ENCODE results near the gene AIDA. TPM values are rescaled to one million over a fixed set of nuclear protein-coding genes. Genes with fewer than 3 reads are reported as not detected.
"Not testable (repeated sequence)": the region's sequence is repeated elsewhere in the genome, so short reads cannot be mapped to it uniquely, and the experiment has no call there.

Gene AIDA
- total and polyA plus RNA-seq, 2 donors (not counting 1 experiment from before 2014, with no cell fraction given) = 67.9 to 153 TPM

GRCh38 chr1:222750651-222751050 is 38.4 kb upstream of the AIDA start:
- TF ChIP-seq EZH2 (IDR thresholded peaks at IDR 0.05; ENCODE audit: low read length, missing control alignments) = no peak
- TF ChIP-seq, protein P1, sequence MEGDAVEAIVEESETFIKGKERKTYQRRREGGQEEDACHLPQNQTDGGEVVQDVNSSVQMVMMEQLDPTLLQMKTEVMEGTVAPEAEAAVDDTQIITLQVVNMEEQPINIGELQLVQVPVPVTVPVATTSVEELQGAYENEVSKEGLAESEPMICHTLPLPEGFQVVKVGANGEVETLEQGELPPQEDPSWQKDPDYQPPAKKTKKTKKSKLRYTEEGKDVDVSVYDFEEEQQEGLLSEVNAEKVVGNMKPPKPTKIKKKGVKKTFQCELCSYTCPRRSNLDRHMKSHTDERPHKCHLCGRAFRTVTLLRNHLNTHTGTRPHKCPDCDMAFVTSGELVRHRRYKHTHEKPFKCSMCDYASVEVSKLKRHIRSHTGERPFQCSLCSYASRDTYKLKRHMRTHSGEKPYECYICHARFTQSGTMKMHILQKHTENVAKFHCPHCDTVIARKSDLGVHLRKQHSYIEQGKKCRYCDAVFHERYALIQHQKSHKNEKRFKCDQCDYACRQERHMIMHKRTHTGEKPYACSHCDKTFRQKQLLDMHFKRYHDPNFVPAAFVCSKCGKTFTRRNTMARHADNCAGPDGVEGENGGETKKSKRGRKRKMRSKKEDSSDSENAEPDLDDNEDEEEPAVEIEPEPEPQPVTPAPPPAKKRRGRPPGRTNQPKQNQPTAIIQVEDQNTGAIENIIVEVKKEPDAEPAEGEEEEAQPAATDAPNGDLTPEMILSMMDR (conservative IDR thresholded peaks at IDR 0.05 in 1 of 2, IDR thresholded peaks at IDR 0.05 in 1 of 2; ENCODE audit: low read depth in 1 of 2, low read length in 2 of 2) = no peak
- Histone ChIP-seq H3K4me1 (ENCODE audit: control insufficient read depth, extremely low read depth, insufficient read depth, low read length) (peaks cover 2% of the 10 kb centered on the region), H3K9ac (ENCODE audit: insufficient read depth, low read length) (no peak overlapping the region), H3K4me2 (ENCODE audit: extremely low read depth, insufficient read depth, low read length) (no peak overlapping the region), H4K20me1 (ENCODE audit: control insufficient read depth, extremely low read depth, insufficient read depth, low read length) (no peaks in the 10 kb centered on the region), H3K4me3 (replicated peaks in 1 of 4; ENCODE audit: control extremely low read depth in 1 of 4, insufficient read depth in 1 of 4, low read depth in 3 of 4, low read length in 4 of 4) (no peak overlapping the region), H3K27me3 (ENCODE audit: control insufficient read depth, insufficient read depth, low read length) (no peaks in the 10 kb centered on the region), H3K9me3 (ENCODE audit: control insufficient read depth, insufficient read depth, low read depth, low read length) (no peaks in the 10 kb centered on the region), H3K79me2 (ENCODE audit: control insufficient read depth, insufficient read depth, low read length) (no peaks in the 10 kb centered on the region), H3K36me3 (ENCODE audit: control insufficient read depth, insufficient read depth, low read length) (no peaks in the 10 kb centered on the region), H3K27ac (ENCODE audit: insufficient read depth, low read length) (no peak overlapping the region), H2AFZ (ENCODE audit: low read length) (no peak overlapping the region)
- DNase-seq (ENCODE audit: low read depth in 2 of 2) = no peak

DNA sequence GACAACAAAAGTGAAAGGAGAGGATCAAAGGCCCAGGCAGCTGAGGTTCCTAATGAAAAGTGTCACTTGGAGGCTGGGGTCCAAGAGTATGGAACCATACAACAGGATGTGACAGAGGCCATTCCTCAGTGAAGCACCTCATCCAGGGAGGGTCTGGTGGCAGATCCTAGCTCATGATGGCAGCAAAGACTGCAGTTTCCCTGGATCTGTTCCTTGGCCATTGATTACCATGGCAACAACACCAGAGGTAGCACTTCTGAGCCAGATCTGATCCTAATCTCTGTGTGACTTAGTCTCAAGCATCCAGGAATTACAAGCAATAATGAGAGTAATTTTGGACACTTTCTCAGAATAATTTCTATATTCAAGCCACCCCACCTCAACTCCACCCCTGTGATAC is 37.6 kb upstream of the AIDA start:
- DNase-seq (ENCODE audit: low read depth in 2 of 2) = no peak
- H4K20me1 ChIP-seq (ENCODE audit: control insufficient read depth, extremely low read depth, insufficient read depth, low read length) = no peaks in the 10 kb centered on the region
- H3K9me3 ChIP-seq (ENCODE audit: control insufficient read depth, insufficient read depth, low read depth, low read length) = no peaks in the 10 kb centered on the region
- no peak for TF ChIP-seq EZH2 (IDR thresholded peaks at IDR 0.05; ENCODE audit: low read length, missing control alignments)
- TF ChIP-seq, protein P1 (conservative IDR thresholded peaks at IDR 0.05 in 1 of 2, IDR thresholded peaks at IDR 0.05 in 1 of 2; ENCODE audit: low read depth in 1 of 2, low read length in 2 of 2) = no peak
- H3K36me3 ChIP-seq (ENCODE audit: control insufficient read depth, insufficient read depth, low read length) = no peaks in the 10 kb centered on the region
- peaks cover 2% of the 10 kb centered on the region for H3K4me1 ChIP-seq (ENCODE audit: control insufficient read depth, extremely low read depth, insufficient read depth, low read length)
- no peaks in the 10 kb centered on the region for H3K79me2 ChIP-seq (ENCODE audit: control insufficient read depth, insufficient read depth, low read length)
- no peak overlapping the region for H3K27ac ChIP-seq (ENCODE audit: insufficient read depth, low read length)
- H2AFZ ChIP-seq (ENCODE audit: low read length) = no peak overlapping the region
- no peaks in the 10 kb centered on the region for H3K27me3 ChIP-seq (ENCODE audit: control insufficient read depth, insufficient read depth, low read length)
- no peak overlapping the region for H3K4me3 ChIP-seq (replicated peaks in 1 of 4; ENCODE audit: control extremely low read depth in 1 of 4, insufficient read depth in 1 of 4, low read depth in 3 of 4, low read length in 4 of 4)
- H3K9ac ChIP-seq (ENCODE audit: insufficient read depth, low read length) = no peak overlapping the region
- no peak overlapping the region for H3K4me2 ChIP-seq (ENCODE audit: extremely low read depth, insufficient read depth, low read length)

DNA sequence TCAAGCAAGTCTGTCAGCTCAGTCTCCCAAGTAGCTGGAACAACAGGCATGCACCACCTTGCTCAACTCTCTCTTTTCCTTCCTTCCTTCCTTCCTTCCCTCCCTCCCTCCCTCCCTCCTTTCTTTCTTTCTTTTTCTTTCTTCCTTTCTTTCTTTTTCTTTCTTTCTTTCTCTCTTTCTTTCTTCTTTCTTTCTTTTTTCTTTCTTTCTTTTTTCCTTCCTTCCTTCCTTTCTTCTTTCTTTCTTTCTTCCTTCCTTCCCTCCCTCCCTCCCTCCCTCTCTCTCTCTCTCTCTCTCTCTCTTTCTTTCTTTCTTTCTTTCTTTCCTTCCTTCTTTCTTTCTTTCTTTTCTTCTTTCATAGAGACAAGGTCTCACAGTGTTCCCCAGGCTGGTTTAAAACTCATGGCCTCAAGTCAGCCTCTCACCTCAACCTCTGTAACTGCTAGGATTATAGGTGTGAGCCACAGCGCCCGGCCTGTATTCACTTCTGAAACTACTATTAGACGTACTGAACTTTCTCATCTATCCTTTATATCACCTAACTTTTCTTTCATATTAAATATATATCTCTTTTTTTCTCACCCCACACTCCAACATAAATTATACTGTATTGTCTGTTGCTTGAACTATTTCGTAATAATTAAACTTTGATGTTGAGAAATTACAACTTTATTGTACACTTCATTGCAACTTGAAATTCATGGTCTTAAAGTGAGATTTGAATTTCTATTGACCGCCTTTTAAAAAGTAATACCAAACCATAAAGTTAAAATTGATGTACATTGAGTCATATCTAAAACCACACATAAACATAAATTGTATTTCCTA is 29.6 kb upstream of the AIDA start:
- not testable (repeated sequence) for DNase-seq (ENCODE audit: low read depth in 2 of 2); H3K9ac ChIP-seq (ENCODE audit: insufficient read depth, low read length); H3K4me2 ChIP-seq (ENCODE audit: extremely low read depth, insufficient read depth, low read length); H4K20me1 ChIP-seq (ENCODE audit: control insufficient read depth, extremely low read depth, insufficient read depth, low read length); H3K36me3 ChIP-seq (ENCODE audit: control insufficient read depth, insufficient read depth, low read length); H3K27ac ChIP-seq (ENCODE audit: insufficient read depth, low read length); H3K4me1 ChIP-seq (ENCODE audit: control insufficient read depth, extremely low read depth, insufficient read depth, low read length); H3K27me3 ChIP-seq (ENCODE audit: control insufficient read depth, insufficient read depth, low read length); H3K4me3 ChIP-seq (replicated peaks in 1 of 4; ENCODE audit: control extremely low read depth in 1 of 4, insufficient read depth in 1 of 4, low read depth in 3 of 4, low read length in 4 of 4); H2AFZ ChIP-seq (ENCODE audit: low read length); H3K79me2 ChIP-seq (ENCODE audit: control insufficient read depth, insufficient read depth, low read length); H3K9me3 ChIP-seq (ENCODE audit: control insufficient read depth, insufficient read depth, low read depth, low read length)

Data from fibroblast of lung (primary cell).